NOMO-1 treated with dmso at 0.1 percent for 144 hours (cell line): ENCODE data around the gene ZNF770.

Experiments used
- DNase-seq: peaks from one replicate; lab custom pipeline; 2025; ENCODE audit not compliant: unreplicated experiment; lab: John Stamatoyannopoulos, UW

ZNF770 gene, protein sequence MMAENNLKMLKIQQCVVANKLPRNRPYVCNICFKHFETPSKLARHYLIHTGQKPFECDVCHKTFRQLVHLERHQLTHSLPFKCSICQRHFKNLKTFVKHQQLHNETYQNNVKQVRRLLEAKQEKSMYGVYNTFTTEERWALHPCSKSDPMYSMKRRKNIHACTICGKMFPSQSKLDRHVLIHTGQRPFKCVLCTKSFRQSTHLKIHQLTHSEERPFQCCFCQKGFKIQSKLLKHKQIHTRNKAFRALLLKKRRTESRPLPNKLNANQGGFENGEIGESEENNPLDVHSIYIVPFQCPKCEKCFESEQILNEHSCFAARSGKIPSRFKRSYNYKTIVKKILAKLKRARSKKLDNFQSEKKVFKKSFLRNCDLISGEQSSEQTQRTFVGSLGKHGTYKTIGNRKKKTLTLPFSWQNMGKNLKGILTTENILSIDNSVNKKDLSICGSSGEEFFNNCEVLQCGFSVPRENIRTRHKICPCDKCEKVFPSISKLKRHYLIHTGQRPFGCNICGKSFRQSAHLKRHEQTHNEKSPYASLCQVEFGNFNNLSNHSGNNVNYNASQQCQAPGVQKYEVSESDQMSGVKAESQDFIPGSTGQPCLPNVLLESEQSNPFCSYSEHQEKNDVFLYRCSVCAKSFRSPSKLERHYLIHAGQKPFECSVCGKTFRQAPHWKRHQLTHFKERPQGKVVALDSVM

DNA sequence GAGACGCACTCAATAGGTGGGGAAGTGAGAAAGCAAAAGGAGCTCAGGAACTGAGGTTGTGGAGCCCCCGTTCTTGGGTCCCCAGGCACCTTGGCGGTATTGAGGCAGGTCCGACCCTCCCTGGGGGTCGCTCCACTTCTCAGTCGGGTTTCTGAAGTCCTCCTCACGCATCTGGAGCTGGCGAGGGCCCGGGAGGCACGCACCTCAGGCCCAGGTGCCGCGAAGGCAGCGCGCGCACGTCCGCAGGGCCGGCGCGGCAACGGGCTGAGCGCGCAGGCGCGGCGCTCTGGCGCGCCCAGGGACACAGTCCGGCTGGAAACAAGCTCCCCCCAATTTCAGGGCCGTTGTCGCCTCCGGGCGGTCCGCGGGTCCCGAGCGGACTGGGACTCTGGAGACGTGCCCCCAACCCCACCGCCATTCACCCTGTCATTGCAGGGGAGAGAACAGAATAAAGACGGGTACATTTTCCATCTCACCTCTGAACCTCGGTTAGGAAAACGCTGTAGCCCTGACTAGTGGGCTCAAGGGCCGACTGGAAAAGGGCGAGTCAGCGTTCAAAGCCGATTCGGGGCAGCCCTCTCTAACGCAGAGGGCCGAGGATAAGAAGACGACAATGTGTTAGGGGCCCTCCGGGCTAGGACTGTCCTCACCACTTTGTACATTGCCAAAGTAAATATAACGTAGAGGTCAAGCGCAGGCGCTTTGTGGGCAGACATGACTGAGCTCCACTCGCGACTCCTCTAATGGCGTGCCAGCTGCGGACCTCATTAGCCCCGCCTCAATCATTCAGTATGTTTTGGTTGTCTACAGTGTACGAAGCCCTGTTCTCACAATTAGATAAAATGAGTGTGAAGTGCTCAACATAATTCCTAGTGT, at the start of gene ZNF770:
Gene ZNF770, minus strand, starts transcription at position 261 of the 876 bp plus-strand sequence. CDS start 4,853 bp downstream, outside the sequence.
- DNase-seq, result peak; percentile 59

DNA sequence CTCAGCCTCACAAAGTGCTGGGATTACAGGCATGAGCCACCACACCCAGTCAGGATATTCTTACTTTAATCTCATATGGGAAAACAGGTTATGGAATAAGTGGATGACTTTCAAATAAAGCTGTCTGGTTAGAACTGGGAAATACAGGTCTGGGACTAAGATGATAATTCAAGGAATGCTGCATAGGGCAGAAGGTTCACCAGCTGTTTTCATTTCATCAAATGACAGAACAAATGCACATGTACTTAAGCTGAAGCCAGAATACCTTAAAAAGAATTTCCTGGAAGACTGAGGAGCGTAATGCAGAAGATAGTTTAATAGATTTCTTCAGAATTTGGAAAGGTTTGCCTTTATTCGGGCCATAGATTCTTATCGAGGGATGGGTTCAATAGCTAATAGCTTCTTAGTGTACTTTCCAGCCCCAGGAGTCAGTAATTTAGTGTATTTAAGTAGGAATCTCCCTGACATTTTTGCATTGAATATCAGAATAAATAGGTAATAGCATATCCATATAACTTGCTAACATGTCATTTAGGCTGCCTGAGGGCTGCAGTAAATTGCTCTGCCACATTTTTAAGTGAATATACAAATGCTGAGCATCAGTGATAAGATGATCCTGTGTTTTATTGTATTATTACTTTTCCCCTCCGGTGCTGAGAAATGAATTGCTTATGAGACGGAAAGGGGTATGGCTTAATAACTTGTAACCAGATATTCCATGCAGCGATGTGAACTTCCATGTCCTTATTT, 40.3 kb upstream of the ZNF770 start:
- DNase-seq, result no peak

DNA sequence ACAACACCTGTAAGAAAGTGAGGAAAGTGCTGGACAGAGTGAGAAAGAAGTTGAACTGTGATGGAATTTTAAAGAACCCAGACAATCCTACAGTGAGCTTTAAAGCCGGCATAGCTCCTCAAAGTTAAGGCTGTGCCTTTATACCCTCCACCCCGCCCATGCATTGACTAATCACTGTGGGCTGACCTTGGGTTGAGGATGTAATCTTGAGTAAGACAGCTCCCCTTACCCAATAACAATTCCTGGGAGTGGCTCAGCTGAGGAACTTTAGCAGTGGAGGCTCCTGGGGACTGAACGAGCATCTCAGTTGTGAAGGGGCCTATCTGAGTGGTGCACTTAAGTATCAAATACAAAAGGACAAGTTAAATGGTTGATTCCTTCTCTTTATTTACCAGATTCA, 35.7 kb upstream of the ZNF770 start:
- peak; percentile 73 for DNase-seq

DNA sequence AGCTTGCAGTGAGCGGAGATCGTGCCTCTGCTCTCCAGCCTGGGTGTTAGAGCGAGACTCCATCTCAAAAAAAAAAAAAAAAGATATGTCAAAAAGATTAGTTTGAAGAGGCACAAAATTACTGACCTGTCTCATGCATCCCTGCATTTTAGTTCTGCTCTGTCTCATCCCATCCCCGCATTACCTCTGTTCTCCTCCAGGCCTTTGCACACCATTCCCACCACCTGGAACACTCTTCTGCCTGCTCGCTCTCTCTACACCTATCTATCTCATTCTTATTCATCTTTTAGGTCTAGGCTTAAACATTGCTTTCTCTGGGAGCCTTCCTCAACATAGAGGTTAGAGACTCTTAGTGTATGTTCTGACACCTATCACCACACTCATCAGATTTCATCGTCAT, 32.9 kb upstream of the ZNF770 start:
- no peak for DNase-seq

DNA sequence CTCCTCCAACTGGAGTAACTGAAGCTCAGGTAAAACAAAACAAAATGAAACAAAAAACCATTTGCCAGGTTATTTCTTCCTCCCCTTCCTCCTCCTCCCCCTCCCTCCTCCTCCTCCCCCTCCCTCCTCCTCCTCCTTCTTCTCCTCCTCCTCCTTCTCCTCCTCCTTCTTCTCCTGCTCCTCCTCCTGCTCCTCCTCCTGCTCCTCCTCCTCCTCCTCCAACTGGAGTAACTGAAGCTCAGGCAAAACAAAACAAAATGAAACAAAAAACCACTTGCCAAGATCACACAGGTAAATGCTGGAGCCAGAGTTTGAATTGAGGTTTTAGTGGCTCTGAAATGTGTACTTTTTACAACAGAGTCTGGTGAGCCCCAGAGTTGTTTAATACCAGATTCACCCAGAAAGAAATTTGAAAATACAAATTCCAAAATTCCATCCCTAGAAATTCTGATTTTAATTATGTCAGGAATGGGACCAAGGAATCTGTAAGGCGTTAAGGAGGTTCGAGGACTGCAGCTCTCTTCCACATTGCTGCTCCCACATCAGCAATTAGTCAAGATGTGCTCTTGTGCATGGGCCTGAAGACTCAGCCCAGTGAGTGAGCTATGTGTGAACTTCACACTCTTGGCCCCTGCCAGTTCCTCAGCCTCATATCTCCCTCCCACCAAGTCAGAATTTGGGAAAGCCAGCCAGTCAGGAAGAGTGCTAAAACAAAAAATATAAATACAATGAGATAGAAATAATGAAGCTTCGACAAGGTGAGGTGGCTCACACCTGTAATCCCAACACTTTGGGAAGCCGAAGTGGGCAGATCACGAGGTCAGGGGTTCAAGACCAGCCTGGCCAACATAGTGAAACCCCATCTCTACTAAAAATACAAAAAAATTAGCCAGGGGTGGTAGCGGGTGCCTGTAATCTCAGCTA, 31.6 kb upstream of the ZNF770 start:
- no peak for DNase-seq

DNA sequence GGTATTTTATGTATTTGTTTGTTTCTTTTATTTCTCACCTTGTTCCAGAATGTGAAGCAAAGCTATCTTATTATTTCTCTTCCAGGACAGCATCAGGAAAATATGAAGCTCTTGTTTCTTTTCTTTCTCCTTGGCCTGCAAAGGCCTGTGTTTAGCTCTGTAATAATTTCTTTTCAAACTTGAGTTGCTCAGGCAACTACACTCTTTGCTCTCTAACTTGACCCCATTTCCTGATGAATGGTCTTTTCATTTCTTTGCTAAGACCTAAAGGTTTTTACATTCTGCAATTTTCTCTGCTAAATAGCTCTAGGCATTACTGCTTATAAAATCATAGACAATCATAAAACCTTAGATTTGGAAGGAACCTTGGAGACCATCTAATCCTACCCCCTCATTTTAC, 26.2 kb upstream of the ZNF770 start:
- DNase-seq, result no peak

DNA sequence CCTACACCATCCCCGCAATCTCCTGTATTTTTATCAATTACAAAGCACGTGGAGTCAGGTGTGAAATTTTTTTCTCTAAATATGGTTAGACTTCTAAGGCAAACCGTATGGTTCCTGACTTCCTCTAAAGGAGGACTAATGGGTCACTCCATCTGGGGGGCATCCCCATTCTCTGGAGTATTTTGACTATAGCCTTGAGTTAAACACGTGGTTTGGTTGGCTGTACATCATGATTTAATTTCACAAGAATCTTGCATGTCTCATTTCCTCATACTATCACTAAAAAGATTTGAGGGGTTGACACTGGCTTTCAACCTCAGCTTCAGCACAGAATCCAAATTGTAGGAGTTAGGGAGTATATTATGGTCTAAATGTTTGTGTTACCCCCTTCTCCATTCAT, 25.3 kb upstream of the ZNF770 start:
- DNase-seq, result no peak

DNA sequence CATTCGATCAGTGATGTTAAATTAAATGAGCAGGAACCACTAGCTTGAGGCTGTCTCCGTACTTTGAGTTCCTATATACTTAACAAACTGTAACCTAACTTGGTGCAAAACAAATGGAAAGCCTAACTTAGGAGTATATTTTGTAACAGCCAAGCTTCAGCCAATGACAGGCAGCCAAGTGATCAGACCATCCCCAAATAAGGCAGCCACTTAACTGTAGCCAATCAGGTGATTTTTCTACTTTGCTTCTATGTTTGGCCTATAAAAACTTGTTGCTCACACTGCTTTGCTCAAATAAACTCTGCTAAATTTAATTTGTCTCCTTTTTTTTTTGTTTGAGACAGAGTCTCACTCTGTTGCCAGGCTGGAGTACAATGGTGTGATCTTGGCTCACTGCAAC, 19.3 kb upstream of the ZNF770 start:
- no peak for DNase-seq

DNA sequence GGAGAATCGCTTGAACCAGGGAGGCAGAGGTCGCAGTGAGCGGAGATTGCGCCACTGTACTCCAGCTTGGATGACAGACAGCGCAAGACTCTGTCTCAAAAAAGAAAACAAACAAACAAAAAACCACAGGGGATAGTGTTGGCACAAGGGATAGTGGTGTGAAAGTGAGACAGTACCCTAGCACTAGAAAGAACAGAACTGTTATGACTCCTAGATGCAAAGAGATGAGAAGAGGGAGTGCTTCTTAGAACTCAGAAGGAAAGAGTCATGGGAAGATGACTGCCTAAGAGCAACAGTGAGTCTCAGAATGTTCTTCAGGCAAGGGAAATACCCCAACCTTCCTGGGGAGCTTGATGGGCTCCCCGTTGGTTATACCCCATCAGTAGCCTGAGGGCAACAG, 17.8 kb upstream of the ZNF770 start:
- no peak for DNase-seq

DNA sequence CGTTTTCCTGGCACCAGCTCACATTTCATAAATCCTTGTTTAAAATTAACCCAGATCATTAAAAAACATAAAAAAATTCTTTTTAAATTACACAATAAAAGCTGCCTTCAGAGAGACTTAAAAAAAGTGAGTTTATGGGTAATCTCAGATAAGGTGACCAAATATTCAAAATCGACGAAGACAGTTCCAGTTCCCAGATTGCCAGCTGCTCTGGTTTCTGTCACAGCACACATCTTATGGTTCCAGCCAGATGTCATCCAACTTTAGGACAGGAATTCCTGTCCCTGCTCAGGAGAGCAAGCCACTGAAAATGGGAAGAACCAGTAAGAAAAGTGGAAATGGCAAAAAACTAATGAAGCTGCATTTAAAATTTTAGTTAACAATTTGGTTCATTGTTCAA, 15.8 kb upstream of the ZNF770 start:
- no peak for DNase-seq

DNA sequence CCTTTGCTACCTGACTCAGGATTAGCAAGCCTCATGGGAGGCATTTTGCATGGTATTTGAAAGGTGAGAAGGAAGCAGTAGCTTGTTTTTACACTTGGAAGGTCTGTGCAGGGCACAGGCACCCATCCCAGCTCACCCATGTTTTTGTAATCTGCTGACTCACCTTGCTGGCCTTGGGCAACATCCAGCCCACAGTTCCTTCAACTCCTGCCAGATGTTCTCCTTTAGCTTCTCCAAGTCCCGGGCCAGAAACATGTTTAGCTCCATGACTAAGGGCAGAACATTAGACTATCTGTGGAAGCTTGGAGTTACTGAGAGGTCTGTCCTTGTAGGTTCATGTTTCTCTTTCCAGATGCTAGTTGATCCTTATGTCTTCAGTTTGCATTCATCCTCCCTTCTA, 12.4 kb upstream of the ZNF770 start:
- DNase-seq, result no peak

DNA sequence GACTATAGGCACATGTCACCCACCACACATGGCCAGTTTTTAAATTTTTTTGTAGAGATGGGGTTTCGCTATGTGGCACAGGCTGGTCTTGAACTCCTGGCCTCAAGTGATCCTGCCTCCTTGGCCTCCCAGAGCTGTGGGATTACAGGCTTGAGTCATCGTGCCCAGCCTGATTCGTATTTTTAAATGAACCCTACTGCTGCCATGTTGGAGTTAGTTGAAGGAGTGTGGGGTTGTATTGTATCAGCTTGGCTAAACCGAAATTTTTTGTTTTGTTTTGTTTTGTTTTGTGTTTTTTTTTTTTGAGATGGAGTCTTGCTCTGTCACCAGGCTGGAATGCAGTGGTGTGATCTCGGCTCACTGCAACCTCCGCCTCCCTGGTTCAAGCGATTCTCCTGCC, 11.8 kb upstream of the ZNF770 start:
- no peak for DNase-seq

DNA sequence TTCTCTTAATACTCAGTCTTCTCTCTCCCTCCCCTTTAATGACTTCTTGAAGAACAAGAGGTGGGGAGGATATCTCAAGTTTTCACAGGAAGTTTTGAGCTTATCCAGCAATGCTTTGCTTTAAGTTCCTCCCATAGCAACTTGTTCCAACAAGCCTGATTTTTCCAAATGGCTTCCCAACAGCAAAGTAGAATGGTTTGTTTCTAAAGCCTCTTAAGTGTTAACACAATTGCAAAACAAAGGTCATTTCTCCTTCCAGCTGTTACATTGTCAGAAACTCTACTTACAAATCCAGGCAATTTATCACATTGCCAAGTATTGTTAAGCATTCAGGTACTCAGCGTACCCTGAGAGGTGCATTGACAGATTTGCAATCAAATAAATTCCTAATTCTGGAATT, 6.8 kb upstream of the ZNF770 start:
- no peak for DNase-seq

DNA sequence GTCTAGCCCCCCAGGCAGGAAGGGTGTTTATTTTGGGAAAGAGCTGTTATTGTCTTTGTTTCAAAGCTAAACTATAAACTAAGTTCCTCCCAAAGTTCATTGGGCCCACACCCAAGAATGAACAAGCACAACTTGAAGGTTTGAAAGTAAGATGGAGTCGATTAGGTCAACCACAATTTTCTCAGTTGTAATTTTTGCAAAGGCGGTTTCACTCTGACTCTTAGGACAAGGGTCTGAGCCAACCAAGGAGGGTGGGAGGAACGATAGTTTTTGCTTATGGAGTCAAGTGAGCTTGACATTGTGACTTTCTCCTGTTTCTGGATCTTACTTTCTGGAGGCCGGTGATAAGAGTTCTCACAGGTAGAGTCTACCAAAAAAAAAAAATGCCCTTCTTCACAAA, 5.8 kb upstream of the ZNF770 start:
- no peak for DNase-seq

DNA sequence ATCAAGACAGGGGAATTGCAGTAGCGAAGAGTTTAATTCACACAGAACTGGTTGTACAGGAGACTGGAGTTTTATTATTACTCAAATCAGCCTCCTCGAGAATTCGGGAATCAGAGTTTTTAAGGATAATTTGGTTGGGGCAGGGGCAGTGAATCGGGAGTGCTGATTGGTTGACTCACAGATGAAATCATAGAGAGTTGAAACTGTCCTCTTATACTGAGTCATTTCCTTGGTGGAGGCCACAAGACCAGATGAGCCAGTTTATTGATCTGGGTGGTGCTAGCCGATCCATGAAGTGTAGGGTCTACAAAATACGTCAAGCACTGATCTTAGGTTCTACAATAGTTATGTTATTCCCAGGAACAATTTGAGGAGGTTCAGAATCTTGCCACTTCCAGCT, 5.3 kb upstream of the ZNF770 start:
- no peak for DNase-seq

DNA sequence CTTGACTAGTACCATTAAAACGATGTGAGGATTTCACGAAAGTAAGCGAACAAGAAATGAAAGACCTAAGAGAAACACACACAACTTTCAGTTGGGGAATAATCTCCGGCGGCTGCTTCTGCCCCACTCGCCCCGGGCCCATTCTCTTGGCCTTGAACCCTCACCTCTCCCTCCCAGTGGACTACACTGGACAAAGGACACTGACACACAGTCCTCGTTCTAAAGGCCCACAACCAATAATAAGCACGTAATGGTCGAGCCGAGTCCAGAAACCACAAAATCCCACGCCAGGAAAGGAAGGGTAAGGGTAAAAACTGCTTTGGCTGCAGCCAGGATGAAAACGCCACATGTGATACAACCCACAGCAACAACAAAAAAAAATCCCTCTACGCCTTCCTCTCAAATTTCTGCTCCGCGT, 469 bp downstream of the ZNF770 start:
- no peak for DNase-seq

DNA sequence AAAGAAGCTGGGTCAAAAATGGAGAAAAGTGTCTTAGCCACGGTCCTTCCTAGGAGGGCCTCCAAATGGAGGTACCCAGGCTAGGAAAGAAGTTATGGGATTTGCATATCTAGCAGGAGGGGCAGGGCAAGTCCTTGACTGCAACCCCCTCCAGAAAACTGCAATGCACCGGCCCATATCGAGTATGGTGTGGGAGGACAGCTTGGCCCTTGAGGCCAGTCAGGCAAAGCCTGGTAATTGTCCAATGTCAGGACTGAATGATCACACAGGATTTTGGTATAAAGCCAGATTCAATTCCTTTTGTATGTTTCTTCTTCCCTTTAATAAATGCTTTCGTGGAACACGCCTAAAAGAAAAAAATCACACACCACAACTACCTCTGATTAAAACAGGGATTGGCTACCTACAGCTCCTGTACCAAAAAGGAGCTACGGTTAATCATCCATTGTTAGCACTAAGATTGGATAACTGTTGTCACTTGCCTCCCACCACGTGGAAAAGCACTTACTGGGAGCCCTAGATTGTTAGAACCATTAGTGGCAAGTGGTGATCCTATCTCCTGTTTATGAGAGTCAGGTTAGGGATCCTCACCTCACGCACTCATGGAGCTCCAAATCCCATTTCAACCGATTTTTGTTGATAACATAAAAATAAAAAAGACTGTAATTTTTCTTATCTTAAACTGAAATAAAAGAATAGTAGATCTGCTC, 1.2 kb downstream of the ZNF770 start:
- no peak for DNase-seq

DNA sequence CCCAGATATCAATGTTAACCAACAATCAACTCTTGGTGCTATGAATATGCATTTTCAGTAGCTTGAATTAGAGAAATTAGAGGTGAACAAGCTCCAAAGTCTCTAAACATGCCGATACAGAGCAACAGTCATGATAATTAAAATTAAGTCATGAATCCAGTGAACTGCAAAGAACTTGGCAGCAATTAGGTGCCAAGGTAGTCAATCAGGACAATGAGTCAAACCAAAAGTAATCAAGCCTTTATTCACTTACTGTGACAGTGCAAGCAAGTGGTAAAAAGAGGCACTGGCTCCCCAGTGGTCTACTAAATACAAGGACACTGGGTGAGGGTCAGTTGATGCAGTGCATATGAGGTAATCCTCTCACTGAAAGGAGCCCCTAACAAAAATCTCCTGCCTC, 1.8 kb downstream of the ZNF770 start:
- no peak for DNase-seq
